Tibial nerve (tissue), 4 donors: Measurements from ENCODE around the gene CCBE1.

Source experiments
- CTCF ChIP-seq, 5 experiments: fragments of 200-600 bp in 3 of 5; fragments of 450-650 bp in 2 of 5; sonication (generic) in 3 of 5; IDR thresholded peaks; one replicate each; pipeline ENCODE4 v1.5.1; 2016 to 2019; ENCODE audit warnings: antibody characterized with exemption in 5 of 5, mild to moderate bottlenecking in 3 of 5, moderate library complexity in 2 of 5
- EP300 ChIP-seq, 2 donors: sonication (generic); formaldehyde crosslinking; IDR thresholded peaks; one replicate each; pipeline ENCODE4 v1.6.1; 2017; ENCODE audit warnings: antibody characterized with exemption in 2 of 2, mild to moderate bottlenecking in 1 of 2
- POLR2A ChIP-seq, 2 donors: fragments of 450-650 bp; IDR thresholded peaks; one replicate each; pipeline ENCODE4 v1.6.1; 2017; ENCODE audit warnings: antibody characterized with exemption in 2 of 2, mild to moderate bottlenecking in 2 of 2, moderate library complexity in 2 of 2

- no peak for TF ChIP-seq CTCF (IDR thresholded peaks at IDR 0.05)
- no peak for TF ChIP-seq POLR2A (IDR thresholded peaks at IDR 0.05)
- TF ChIP-seq EP300 (IDR thresholded peaks at IDR 0.05), result no peak
Measured at GRCh38 chr18:59607078-59607379, 90.2 kb downstream of the CCBE1 start.
